HL-60/S4 treated with retinoic acid at 250 ng/mL for 4 days and 3 days (cell line): ENCODE results near the gene SPR.

Source experiments
- in situ Hi-C: fragments of 300-500 bp; cut with MboI; formaldehyde crosslinking; loops from 2 replicates; pipeline ENCODE4 v1.7.0; 2022; ENCODE audit warnings: low sequenced_read_pairs

SPR gene

GRCh38 chr2:72929010-72929409 lies 41.8 kb downstream of the SPR start:
- in situ Hi-C loops = no loop called here

- in situ Hi-C loops = no loop called here
These were observed 44.2 kb downstream of the SPR start for GRCh38 chr2:72931280-72931910.

GRCh38 chr2:72932045-72932740 lies 45.0 kb downstream of the SPR start:
- in situ Hi-C loops = no loop called here

GRCh38 chr2:72932805-72933204 lies 45.6 kb downstream of the SPR start:
- in situ Hi-C loops = no loop called here

- in situ Hi-C loops = no loop called here
These were observed 46.0 kb downstream of the SPR start for GRCh38 chr2:72933207-72933606.

GRCh38 chr2:72933646-72934151 lies 46.5 kb downstream of the SPR start:
- in situ Hi-C loops = no loop called here

GRCh38 chr2:72934683-72935610 lies 47.7 kb downstream of the SPR start:
- in situ Hi-C loops = no loop called here

- in situ Hi-C loops = no loop called here
These were observed 48.4 kb downstream of the SPR start for GRCh38 chr2:72935611-72935957.

- in situ Hi-C loops = no loop called here
These were observed 49.6 kb downstream of the SPR start for GRCh38 chr2:72936660-72937355.

- in situ Hi-C loops = no loop called here
These were observed 50.1 kb downstream of the SPR start for GRCh38 chr2:72937356-72937669.

GRCh38 chr2:72938455-72938854 lies 51.2 kb downstream of the SPR start:
- in situ Hi-C loops = no loop called here

GRCh38 chr2:72940361-72940760 lies 53.2 kb downstream of the SPR start:
- in situ Hi-C loops = no loop called here

- in situ Hi-C loops = no loop called here
These were observed 53.6 kb downstream of the SPR start for GRCh38 chr2:72940786-72941185.
